ENCODE results near the gene ARL4C. TPM values are rescaled to one million over a fixed set of nuclear protein-coding genes. Genes with fewer than 3 reads are reported as not detected.

ARL4C gene
- total RNA-seq, 2 experiments from 2014 or later: 469 to 471 TPM

- H3K36me3 ChIP-seq (ENCODE audit: insufficient read depth, low read length): no peaks in the 10 kb centered on the region
- no peak for TF ChIP-seq CTCF (IDR thresholded peaks at IDR 0.05)
- ChIA-PET CTCF (no interaction called here), POLR2A (no interaction called here)
- intact Hi-C loops (cut with DNase I, micrococcal nuclease): loop anchor here in 1 of 2 experiments (5.0 kb wide), 1 partner anchor 108 kb away; no protein-coding TSS in a partner anchor
- DNase-seq (no peak), ATAC-seq (ENCODE audit: poor library complexity) (no peak)
- Mint-ChIP-seq H3K27ac (peak overlapping the region; percentile 43), H3K4me3 (no peak overlapping the region), H3K9me3 (no peaks in the 10 kb centered on the region), H3K27me3 (no peaks in the 10 kb centered on the region), H3K36me3 (ENCODE audit: low read depth) (peaks cover 4% of the 10 kb centered on the region), H3K4me1 (ENCODE audit: low read depth) (peaks cover 78% of the 10 kb centered on the region)
- H3K4me1 ChIP-seq (ENCODE audit: insufficient read depth, low read length): peaks cover 55% of the 10 kb centered on the region
- H3K9me3 ChIP-seq (ENCODE audit: control insufficient read depth in 1 of 2, insufficient read depth in 1 of 2, low read length in 2 of 2): no peaks in the 10 kb centered on the region
- H3K4me3 ChIP-seq (ENCODE audit: low read length): no peak overlapping the region
- H3K27ac ChIP-seq (ENCODE audit: low read depth in 1 of 2, low read length in 2 of 2): no peak overlapping the region
- H3K27me3 ChIP-seq (ENCODE audit: control insufficient read depth in 1 of 2, insufficient read depth in 2 of 2, low read length in 2 of 2): no peaks in the 10 kb centered on the region
Observed at GRCh38 chr2:234480337-234480736, 16.5 kb downstream of the ARL4C start.

- no peaks in the 10 kb centered on the region for H3K27me3 ChIP-seq (ENCODE audit: control insufficient read depth in 1 of 2, insufficient read depth in 2 of 2, low read length in 2 of 2)
- ChIA-PET POLR2A (interaction anchor here (1.0 to 2.9 kb wide), 2 partner anchors 14 to 27 kb away, joined by 3 to 12 read pairs; no protein-coding TSS in a partner anchor), CTCF (no interaction called here)
- Mint-ChIP-seq H3K36me3 (ENCODE audit: low read depth) (peaks cover 4% of the 10 kb centered on the region), H3K4me1 (ENCODE audit: low read depth) (peaks cover 78% of the 10 kb centered on the region), H3K9me3 (no peaks in the 10 kb centered on the region), H3K27me3 (no peaks in the 10 kb centered on the region), H3K4me3 (no peak overlapping the region), H3K27ac (peak overlapping the region; percentile 43)
- H3K9me3 ChIP-seq (ENCODE audit: control insufficient read depth in 1 of 2, insufficient read depth in 1 of 2, low read length in 2 of 2): no peaks in the 10 kb centered on the region
- intact Hi-C loops (cut with DNase I, micrococcal nuclease): no loop called here
- TF ChIP-seq CTCF (IDR thresholded peaks at IDR 0.05): no peak
- H3K27ac ChIP-seq (ENCODE audit: low read depth in 1 of 2, low read length in 2 of 2): no peak overlapping the region
- ATAC-seq (ENCODE audit: poor library complexity) (no peak), DNase-seq (peak in 1 of 14 experiments; percentile 28)
- H3K4me3 ChIP-seq (ENCODE audit: low read length): no peak overlapping the region
- H3K4me1 ChIP-seq (ENCODE audit: insufficient read depth, low read length): peaks cover 54% of the 10 kb centered on the region
- H3K36me3 ChIP-seq (ENCODE audit: insufficient read depth, low read length): no peaks in the 10 kb centered on the region
Observed at GRCh38 chr2:234479465-234479864, 17.4 kb downstream of the ARL4C start.

- Histone ChIP-seq H3K4me3 (ENCODE audit: low read length) (no peak overlapping the region), H3K4me1 (ENCODE audit: insufficient read depth, low read length) (peaks cover 44% of the 10 kb centered on the region), H3K36me3 (ENCODE audit: insufficient read depth, low read length) (no peaks in the 10 kb centered on the region), H3K9me3 (ENCODE audit: control insufficient read depth in 1 of 2, insufficient read depth in 1 of 2, low read length in 2 of 2) (peaks cover 0 to 3% of the 10 kb centered on the region in 2 experiments), H3K27ac (ENCODE audit: low read depth in 1 of 2, low read length in 2 of 2) (no peak overlapping the region), H3K27me3 (ENCODE audit: control insufficient read depth in 1 of 2, insufficient read depth in 2 of 2, low read length in 2 of 2) (no peaks in the 10 kb centered on the region)
- Mint-ChIP-seq H3K4me1 (ENCODE audit: low read depth) (peaks cover 74% of the 10 kb centered on the region), H3K27me3 (no peaks in the 10 kb centered on the region), H3K9me3 (no peaks in the 10 kb centered on the region), H3K36me3 (ENCODE audit: low read depth) (no peaks in the 10 kb centered on the region), H3K27ac (no peak overlapping the region), H3K4me3 (no peak overlapping the region)
- peak in 2 of 14 experiments; percentile 15 to 45 for DNase-seq
- intact Hi-C loops (cut with DNase I, micrococcal nuclease): no loop called here
- peak; percentile 19 for ATAC-seq (ENCODE audit: poor library complexity)
- no peak for TF ChIP-seq CTCF (IDR thresholded peaks at IDR 0.05)
- POLR2A ChIA-PET: interaction anchor here (0.9 to 2.9 kb wide), 4 partner anchors 13 to 52 kb away, joined by 3 to 13 read pairs (median 8); no protein-coding TSS in a partner anchor
- CTCF ChIA-PET: interaction anchor here (1.2 kb wide), 1 partner anchor 190 kb away, joined by 3 read pairs; no protein-coding TSS in a partner anchor
Observed at GRCh38 chr2:234478121-234478858, 18.6 kb downstream of the ARL4C start.

All from CD4-positive, alpha-beta T cell (primary cell).